GM21526 (cell line): ENCODE data around the gene PKP4.

Experiments
- ATAC-seq: cut with Tn5 transposase; IDR thresholded peaks from one replicate; pipeline ENCODE4 v1.9.1; 2021; ENCODE audit warnings: moderate library complexity; ENCODE audit not compliant: unreplicated experiment, low FRiP score

The PKP4 gene

DNA sequence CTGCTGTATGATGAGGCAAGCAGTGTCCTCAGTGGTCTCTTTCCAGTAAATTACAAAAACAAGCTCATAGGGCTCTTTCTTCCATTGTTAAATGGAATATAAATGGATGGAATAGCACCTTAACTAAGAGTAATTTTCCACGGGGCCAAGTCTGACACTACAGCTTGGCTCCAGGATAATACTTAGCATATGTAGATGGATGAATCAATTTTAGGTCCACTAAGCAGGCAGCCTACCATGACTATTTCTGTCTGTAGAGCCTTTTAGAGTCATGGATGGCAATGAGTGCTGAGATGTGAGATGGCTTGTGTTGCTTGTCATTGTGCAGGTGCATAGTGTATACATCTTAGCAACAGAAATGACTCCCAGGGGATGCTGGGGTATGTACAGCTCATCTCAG, 125.9 kb downstream of the PKP4 start:
- ATAC-seq: no peak

GRCh38 chr2:158583923-158584322, 127.2 kb downstream of the PKP4 start:
- no peak for ATAC-seq

- no peak for ATAC-seq
These were observed 129.7 kb downstream of the PKP4 start for GRCh38 chr2:158586491-158586890.

DNA sequence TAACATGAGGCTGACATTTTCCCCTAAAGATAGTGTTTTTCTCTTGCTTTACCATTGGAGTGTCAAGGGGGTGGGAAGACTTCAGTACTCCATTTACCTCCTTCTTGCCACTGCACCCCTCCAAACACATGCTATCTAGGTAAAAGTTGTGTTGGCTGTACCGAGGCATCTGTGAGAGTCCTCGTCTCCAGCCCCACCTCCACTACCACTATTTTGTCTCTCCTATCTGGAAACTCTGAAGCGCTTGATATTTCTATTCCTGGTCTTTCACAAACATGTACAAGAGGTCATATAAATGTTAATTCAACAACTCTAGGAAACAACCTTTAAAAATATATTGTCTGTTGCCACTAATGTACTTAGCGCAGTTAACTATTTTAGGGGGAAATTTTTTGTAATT, 132.6 kb downstream of the PKP4 start:
- no peak for ATAC-seq

- ATAC-seq: no peak
These were observed 142.2 kb downstream of the PKP4 start for GRCh38 chr2:158598862-158599517.

- no peak for ATAC-seq
These were observed 142.9 kb downstream of the PKP4 start for GRCh38 chr2:158599609-158600008.

DNA sequence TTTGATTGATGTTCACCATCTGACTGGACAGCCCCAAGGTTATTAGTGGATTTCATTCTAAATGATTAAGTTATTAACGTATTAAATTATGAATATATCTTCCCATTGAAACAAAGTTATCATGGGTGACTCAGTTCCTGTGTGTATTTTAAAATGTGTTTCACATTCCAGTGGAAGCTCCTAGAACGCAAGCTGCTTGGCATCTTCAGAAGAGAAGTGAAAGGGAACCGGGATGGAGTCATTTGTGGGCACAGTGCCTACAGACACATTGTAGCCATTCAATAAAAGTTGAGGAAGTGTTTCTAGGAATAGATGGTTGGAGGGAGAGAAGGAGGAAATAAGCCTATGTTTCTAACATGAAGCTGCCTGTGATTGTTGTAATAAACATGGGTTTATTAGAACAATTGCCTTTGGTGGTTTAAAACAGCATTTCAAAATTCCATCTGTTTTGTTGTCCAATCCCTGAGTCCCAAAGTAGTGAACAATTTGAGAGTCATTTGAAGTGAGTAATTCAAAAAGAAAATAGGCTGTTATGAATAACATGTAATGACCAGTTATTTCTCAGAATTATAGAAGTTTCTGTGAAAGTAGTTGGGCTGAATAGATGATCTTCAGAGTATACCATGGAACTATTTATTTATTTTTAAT, 143.5 kb downstream of the PKP4 start:
- no peak for ATAC-seq

DNA sequence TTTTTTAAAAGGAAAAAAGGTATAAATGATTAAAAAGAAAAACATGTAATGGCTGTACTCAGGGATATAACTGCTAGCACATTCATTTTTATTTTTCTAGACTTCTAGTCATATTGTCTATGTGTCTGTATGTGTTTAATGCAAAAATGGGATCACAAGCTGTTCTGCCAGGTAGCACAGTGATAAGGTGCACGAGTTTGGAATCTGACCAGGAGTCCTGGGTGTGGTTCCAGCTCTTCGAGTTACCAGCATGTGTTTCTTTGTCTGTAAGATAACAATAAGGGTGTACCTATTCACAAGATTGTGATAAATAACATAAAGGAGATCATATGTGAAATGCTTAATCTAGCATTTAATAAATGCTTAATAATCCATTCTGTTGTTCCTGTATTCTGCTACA, 145.3 kb downstream of the PKP4 start:
- no peak for ATAC-seq

DNA sequence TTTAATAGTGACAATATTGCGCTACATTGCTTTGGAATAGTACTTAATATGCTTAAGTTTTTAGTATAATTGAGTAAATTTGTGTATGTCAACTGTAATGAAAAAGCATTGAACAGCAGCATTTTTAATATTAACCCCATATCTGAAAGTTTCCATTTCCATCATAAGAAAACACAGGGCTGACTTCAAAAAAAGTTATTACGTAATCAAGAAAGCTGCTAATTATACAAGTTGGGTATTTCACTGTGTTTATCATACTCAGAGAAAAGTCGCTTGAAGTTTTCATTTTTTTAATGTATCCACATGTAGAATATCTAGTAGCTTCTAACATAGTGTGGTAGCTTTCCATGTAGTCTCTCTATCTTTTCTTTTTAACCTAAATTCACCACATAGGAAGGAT, 146.5 kb downstream of the PKP4 start:
- ATAC-seq: no peak

DNA sequence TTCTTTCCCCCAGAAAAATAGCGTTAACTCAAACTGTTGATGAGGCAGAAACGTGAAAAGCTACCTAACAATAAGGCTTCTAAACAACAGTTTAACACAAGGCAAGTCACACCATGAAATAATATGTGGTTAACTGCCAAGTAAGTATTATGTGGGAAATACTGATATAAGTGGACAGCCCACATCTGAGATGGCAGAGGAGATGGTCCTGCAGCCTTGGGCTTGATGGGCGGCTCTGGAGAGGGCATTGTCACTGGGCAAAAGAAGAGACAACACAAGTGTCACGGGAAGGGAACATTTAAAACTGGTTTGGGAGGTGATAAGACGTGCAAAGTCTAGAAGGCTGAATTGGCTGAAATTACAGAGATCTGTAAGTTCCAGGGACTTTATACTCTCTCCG, 147.2 kb downstream of the PKP4 start:
- no peak for ATAC-seq

GRCh38 chr2:158610059-158610458, 153.3 kb downstream of the PKP4 start:
- ATAC-seq: no peak

DNA sequence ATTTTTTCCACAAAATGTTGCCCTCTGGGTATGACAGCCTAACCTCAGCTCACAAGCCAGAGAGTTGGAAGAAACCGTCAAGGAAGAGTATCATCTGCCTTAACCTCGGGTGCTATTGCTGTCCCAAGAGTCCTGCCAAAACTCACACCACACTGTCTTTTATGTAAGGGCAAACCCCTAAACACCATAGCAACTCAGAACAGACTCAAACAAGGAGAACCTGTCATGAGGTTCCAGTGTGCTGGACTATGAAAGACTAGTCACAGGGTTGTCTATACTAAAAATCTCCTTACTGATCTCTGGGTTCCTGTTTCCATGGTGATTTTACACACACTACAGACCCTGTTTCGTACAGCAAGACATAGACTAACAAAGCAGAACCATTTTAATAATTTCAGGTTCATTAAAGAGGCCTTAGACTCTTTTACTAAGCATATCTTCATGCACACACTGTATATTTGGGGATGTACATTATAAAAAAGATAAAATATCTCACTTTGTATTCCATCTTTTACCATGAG, 159.8 kb downstream of the PKP4 start:
- no peak for ATAC-seq

DNA sequence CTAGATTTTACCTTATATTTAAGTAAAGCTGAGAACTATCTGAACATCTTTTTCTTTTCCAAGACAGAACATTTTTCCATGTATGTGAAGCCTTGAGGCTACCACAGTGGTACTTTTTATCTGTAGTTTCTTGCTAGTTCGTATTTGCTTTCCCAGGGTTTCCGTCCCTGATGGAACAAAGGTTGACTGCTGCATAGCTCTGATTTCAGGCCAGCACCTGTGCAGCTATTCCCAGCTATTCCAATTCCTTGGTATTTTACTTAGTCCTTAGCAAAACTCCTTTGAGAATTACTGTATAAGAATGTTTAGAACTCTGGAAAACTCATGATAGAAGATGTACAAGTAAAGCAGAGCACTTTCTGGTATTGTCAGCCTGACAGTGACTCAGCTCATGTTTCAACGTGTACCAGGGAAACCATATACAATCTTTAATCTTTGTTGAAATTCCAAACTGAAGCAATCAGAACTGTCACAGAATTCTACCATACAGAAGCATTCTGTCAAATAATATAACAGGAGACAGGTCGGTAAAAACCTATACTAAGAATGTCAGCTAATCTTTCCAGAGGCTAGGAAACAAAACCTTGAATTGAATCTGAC, 162.2 kb downstream of the PKP4 start:
- ATAC-seq: no peak

DNA sequence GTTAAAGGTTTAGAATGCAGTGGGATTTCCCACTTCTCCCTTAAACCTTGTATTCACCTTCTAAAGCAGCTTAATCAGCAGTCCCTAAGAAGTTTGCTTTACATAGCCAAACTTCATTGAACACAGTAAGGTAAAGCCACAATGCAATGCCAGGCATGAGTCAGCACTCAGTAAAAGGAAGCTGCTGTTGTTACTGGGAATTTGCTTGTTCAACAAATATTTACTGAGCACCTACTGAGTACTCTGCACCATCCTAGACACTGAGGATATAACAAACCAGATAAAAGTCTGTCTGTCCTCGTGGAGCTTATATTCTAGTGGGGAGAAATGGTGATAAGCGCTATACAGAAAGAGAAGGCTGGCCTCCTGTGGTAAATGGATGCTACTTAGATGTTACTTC, 162.7 kb downstream of the PKP4 start:
- ATAC-seq: no peak

DNA sequence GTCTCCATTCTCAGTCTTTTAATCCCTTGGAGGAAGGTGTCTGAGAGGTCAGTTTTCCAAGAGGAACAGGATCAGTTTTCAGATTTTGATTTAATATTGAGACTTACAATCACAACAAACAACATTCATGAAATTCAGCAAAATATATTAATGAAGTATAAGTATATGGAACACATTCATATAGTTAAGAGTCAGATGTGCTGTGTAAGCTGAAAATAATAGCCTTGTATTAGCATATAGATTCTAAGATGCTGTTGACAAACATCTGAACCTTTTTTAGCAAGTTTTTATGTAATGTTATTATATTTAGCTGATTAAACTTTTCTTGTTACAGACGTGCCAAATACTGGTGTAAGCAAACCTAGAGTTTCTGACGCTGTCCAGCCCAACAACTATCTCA, 163.9 kb downstream of the PKP4 start:
- ATAC-seq: no peak

DNA sequence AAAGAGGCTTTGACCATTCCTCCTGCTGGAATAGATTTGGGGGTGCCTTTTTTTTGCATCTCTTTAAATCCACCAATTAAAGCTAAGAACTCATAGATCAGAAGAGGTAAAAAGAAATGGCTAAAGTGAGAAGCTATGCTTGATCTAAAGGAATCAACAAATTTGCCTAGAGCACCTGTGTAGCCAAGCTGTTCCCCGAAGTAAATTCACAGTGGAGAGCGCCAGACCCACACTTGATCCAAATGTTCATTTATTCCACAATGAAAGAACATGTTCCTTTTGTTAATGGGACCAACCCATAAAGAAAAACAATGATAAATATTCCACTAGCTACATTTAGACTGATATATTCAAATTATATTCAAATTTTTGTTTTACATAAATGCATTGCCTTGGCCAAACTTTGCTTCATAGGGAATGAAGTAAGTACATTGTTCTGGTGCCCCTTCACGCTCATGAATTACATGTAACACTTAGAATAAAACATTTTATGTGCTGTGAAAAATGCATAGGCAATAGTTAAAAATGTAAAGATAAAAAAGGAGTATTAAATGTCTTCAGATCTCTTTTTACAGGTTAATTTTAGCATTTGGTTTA, 167.4 kb downstream of the PKP4 start:
- ATAC-seq: no peak

GRCh38 chr2:158624961-158625360, 168.2 kb downstream of the PKP4 start:
- no peak for ATAC-seq

GRCh38 chr2:158629116-158629515, 172.4 kb downstream of the PKP4 start:
- no peak for ATAC-seq

GRCh38 chr2:158633261-158633660, 176.5 kb downstream of the PKP4 start:
- no peak for ATAC-seq

DNA sequence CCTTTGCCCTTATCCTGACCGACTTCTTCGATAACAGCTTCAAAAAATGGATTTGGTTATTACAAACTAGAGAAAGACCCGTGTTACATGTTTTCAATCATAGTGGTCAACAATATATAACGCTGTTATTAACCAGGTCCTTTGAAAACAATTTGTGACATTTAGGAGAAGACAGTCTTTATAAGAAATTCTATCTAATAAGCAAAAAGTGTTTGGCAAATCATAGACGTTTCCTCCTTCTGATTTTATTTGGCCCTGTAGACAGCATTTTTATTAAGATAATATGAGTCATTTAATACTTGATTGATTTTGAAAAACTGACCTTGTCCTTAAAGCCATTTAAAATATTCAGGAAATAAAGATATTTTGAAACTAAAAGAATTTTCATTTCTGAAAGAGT, 177.9 kb downstream of the PKP4 start:
- no peak for ATAC-seq

DNA sequence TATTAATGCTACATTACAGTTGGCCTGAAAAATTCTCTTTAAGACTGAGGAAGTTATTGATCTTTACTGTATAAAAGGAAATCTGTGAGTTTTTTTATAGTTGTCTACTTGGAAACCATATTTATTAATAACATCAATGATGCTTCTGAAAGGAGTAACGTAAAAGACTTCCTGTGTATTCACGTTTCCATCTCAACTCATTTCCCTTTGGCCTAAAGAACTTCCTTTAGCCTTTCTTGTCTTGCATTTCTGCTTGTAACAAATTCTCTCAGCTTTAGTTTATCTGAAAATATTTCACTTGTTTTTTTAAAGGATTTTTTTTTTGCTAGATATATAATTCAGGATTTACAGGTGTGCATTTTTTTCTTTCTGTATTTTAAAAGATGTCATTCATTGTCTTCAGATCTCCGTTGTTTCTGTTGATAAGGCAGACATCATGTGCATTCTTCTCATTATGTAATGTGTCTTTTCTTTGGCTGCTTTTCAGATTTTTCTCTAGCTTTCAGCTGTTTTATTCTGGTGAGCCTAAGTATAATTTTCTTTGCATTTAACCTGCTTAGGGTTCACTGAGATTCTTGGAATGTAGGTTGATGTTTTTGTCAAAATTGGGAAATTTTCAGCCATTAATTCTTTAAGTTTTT, 179.3 kb downstream of the PKP4 start:
- ATAC-seq: no peak
